ENCODE measurements around the gene DAB1.

GRCh38 chr1:57321776-57322175, 102.1 kb downstream of the DAB1 start:
- TF ChIP-seq CTCF (IDR thresholded peaks at IDR 0.05): no peak
- no peak for TF ChIP-seq POLR2AphosphoS5 (IDR thresholded peaks at IDR 0.05)

Data from transverse colon (tissue), 4 donors.